Measurements from ENCODE around the gene INSRR.

Gene INSRR

GRCh38 chr1:156894711-156895454 lies 36.0 kb upstream of the INSRR start:
- no peak for DNase-seq (ENCODE audit: low read depth in 1 of 2, low spot score in 1 of 2)

GRCh38 chr1:156894001-156894400 lies 35.1 kb upstream of the INSRR start:
- DNase-seq (ENCODE audit: low read depth in 1 of 2, low spot score in 1 of 2) = no peak

- DNase-seq (ENCODE audit: low read depth in 1 of 2, low spot score in 1 of 2) = no peak
These were observed 34.4 kb upstream of the INSRR start, which contains the start of gene PEAR1 for GRCh38 chr1:156893048-156893953. TSS of gene PEAR1 (plus strand) at chr1:156893718. CDS start at chr1:156903927, 10,209 bp downstream.

GRCh38 chr1:156892190-156893047 lies 33.5 kb upstream of the INSRR start:
- DNase-seq (ENCODE audit: low read depth in 1 of 2, low spot score in 1 of 2) = peak; percentile 70 to 83

- DNase-seq (ENCODE audit: low read depth in 1 of 2, low spot score in 1 of 2) = peak; percentile 21 to 24
These were observed 31.1 kb upstream of the INSRR start for GRCh38 chr1:156889802-156890580.

DNA sequence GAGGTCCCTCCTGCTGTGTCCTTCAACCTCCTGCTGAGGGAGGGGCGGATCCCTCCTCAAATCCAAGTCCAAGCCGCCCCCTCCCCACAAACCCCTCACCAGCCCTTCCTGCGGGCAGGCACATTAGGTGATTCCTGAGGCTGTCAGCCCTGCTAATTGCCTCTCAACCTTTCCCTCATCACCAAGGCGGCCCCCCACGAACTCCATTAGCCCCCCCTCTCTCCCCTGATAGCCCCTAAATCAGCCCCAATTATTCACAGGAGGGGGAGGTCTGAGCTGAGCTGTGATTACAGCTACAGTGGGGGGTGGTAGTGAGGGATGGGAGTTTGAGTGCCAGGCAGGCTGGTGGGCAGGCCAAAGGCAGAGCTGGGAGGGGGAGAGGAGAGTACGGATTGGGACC lies 28.8 kb upstream of the INSRR start:
- no peak for DNase-seq (ENCODE audit: low read depth in 1 of 2, low spot score in 1 of 2)

GRCh38 chr1:156887317-156887716 lies 28.4 kb upstream of the INSRR start:
- no peak for DNase-seq (ENCODE audit: low read depth in 1 of 2, low spot score in 1 of 2)

DNA sequence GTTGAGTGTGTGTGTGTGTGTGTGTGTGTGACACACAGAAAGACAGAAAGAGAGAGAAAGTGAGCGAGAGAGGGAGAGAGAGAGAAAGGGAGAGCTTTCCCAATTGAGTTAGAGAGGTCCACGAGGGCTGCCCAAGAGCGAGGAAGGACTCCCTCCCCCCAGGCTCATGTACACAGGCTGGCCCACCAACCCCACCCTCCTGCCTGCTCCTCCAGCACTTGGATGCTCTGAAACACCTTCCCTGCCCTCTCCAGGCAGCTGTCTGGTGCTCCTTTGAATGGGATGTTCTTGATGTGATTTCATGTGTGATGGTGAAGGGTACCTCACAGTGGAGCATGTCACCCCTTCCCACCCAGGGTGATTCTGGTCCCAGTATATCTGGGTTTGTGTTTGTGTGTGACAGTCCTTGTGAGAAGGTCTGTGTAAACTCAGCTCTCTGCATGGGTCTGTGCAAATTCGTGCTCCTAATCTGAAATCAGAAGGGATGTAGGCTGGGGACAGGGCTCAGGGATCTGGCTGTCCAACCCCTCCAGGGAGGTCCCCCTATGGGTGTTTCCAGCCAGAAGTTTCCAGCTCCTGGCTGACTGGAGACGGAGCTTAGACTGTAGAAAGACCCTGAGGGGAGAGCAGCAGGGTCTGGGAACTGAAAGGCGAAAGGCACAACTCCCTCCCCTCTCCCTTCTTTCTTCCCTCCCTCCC lies 27.8 kb upstream of the INSRR start:
- no peak for DNase-seq (ENCODE audit: low read depth in 1 of 2, low spot score in 1 of 2)

- no peak for DNase-seq (ENCODE audit: low read depth in 1 of 2, low spot score in 1 of 2)
These were observed 27.0 kb upstream of the INSRR start for GRCh38 chr1:156885880-156886355.

- no peak for DNase-seq (ENCODE audit: low read depth in 1 of 2, low spot score in 1 of 2)
These were observed 26.4 kb upstream of the INSRR start for GRCh38 chr1:156885314-156885713.

GRCh38 chr1:156884560-156885184 lies 25.8 kb upstream of the INSRR start:
- no peak for DNase-seq (ENCODE audit: low read depth in 1 of 2, low spot score in 1 of 2)

DNA sequence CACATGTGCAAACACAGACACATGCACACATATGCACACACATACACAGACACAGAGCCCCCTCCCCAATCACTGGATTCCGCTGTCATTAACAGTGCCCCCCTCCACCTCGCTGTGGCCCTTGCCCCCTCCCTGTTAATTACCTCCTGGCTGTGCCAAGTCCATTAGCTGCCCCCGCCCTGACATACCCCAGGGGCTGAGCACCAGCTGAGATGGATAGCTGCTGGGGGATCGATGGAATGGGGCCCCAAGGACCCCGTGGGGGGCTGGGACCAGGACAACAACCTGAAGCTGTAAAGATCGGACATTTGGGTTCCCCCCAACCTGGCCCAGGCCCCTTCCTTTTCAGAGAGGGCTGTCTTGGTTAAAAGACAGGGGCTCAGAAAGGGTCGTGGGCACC lies 25.0 kb upstream of the INSRR start:
- no peak for DNase-seq (ENCODE audit: low read depth in 1 of 2, low spot score in 1 of 2)

DNA sequence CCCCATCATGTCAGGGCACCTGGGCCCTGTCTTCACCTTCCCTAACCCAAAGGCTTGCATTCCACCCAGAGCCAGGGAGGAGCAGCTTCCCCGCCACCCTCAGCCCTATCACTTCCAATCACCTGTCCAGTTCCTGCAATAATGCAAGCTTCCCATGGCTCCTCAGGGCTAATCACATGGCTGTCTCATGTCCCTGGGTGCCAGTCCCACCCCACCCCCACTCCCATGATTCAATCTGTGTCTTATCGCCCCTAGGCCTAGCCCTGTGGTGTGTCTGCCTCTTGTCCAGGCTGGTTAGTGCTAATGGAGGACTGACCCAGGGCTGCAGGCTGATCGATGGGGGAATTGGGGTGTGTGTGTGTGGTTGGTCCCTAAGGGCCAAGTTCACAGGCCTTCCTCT lies 23.6 kb upstream of the INSRR start:
- no peak for DNase-seq (ENCODE audit: low read depth in 1 of 2, low spot score in 1 of 2)

DNA sequence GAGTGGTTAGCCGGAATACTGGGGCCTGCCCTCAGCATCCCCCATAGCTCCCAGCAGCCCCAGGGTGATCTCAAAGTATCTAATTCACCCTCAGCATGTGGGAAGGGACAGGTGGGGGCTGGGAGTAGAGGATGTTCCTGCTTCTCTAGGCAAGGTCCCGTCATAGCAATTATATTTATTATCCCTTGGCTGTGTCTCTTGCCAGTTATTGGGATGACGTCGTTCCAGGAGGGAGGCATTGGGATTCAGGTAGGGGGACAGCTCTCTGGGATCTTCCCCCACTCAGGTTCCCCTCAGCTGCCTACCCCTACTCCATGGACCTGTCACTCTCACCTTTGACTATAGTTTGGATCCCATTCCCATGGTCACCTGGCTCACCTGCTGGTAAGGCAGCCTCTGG lies 22.7 kb upstream of the INSRR start:
- DNase-seq (ENCODE audit: low read depth in 1 of 2, low spot score in 1 of 2) = no peak

GRCh38 chr1:156881101-156881500 lies 22.2 kb upstream of the INSRR start:
- DNase-seq (ENCODE audit: low read depth in 1 of 2, low spot score in 1 of 2) = no peak

- DNase-seq (ENCODE audit: low read depth in 1 of 2, low spot score in 1 of 2) = no peak
These were observed 21.6 kb upstream of the INSRR start for GRCh38 chr1:156880473-156880872.

DNA sequence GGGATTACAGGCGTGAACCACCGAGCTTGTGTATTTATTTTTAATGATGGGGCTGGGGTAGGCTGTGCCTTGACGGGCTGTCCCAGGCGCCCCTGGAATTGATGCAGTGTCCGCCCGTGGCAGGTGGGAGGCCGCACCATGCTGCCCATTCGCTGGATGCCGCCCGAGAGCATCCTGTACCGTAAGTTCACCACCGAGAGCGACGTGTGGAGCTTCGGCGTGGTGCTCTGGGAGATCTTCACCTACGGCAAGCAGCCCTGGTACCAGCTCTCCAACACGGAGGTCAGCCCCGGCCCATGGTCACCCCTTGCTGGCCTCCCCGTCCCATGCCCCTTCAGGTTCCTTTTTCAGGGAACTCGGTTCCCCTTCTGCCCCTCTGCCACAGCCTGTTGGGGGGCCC lies 21.0 kb upstream of the INSRR start:
- DNase-seq (ENCODE audit: low read depth in 1 of 2, low spot score in 1 of 2) = no peak

DNA sequence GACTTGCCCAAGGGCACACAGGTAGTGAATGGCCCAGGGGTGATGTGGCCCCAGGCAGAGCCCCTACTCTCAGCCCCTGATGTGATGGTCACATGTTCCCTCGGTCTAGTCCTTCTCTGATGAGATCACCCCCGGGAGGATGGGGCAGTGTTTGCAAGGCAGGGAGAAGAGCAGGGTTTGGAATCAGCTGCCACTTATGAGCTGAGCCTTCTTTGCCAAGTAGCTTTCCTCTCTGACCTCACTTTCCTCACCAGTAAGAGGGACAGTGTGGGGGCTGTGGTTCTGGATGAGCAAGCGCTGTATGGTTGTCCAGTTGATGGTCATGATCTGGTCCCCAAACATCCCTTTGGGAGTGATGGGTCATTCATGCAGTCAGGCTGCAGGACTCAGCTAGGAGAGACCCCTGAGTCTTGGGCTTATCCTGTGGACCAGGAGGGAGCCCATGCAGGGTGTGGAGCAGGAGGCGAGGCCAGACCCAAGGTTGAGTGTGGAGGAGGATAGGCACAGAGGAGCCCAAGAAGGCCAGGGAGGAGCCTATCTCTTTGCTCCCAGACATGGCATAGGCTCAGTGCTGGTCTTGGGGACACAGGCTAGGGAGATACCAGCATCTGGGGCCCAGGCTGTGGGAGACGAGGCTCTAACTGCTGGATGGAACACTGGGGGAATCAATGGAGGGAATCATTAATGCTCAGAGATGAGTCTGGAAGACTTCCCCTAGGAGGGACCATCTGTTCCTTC lies 18.7 kb upstream of the INSRR start:
- no peak for DNase-seq (ENCODE audit: low read depth in 1 of 2, low spot score in 1 of 2)

DNA sequence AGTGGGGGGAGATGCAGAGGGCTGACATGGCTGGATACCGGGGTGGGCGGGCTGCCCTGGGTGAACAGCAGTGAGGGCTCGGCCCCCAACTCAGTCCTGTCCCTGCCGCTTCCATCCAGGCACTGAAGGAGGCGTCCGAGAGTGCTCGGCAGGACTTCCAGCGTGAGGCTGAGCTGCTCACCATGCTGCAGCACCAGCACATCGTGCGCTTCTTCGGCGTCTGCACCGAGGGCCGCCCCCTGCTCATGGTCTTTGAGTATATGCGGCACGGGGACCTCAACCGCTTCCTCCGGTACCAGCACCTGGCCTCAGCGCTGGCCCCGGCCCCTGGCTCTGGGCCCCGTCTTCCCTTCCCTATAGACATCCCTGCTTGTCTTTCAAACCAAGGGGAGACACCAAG lies 17.4 kb upstream of the INSRR start:
- no peak for DNase-seq (ENCODE audit: low read depth in 1 of 2, low spot score in 1 of 2)

All from activated CD4-positive, alpha-beta T cell treated with anti-CD3 and anti-CD28 coated beads, Interleukin-2, amount 50 U/mL, for 24 hours (primary cell).